Activated naive CD8-positive, alpha-beta T cell treated with anti-CD3 and anti-CD28 coated beads for 36 hours (primary cell): ENCODE measurements around the gene RITA1. TPM values are rescaled to one million over a fixed set of nuclear protein-coding genes. Genes with fewer than 3 reads are reported as not detected.

Source experiments
- DNase-seq: peaks from one replicate; pipeline ENCODE4 v3.0.0; 2021
- H3K27ac Mint-ChIP-seq: one replicate; pipeline ENCODE4 v1.8.0; 2022; ENCODE audit warnings: mild to moderate bottlenecking, moderate library complexity, mixed read lengths
- H3K27me3 Mint-ChIP-seq: one replicate; pipeline ENCODE4 v1.8.0; 2022; ENCODE audit warnings: mild to moderate bottlenecking, mixed read lengths
- H3K36me3 Mint-ChIP-seq: one replicate; pipeline ENCODE4 v1.8.0; 2021; ENCODE audit warnings: mild to moderate bottlenecking, mixed read lengths
- H3K4me1 Mint-ChIP-seq: one replicate; pipeline ENCODE4 v1.8.0; 2021; ENCODE audit warnings: mixed read lengths
- H3K4me3 Mint-ChIP-seq: one replicate; pipeline ENCODE4 v1.8.0; 2022; ENCODE audit warnings: mild to moderate bottlenecking, moderate library complexity, mixed read lengths
- H3K9me3 Mint-ChIP-seq: one replicate; pipeline ENCODE4 v1.8.0; 2022; ENCODE audit warnings: mixed read lengths
- total RNA-seq, 2 experiments: library from RNA; stranded (reverse); gene quantifications; one replicate each; pipeline ENCODE4 v1.2.3, GENCODE V29; 2021

RITA1 gene
- total RNA-seq, 2 experiments from 2014 or later: 28.9 to 31.1 TPM

DNA sequence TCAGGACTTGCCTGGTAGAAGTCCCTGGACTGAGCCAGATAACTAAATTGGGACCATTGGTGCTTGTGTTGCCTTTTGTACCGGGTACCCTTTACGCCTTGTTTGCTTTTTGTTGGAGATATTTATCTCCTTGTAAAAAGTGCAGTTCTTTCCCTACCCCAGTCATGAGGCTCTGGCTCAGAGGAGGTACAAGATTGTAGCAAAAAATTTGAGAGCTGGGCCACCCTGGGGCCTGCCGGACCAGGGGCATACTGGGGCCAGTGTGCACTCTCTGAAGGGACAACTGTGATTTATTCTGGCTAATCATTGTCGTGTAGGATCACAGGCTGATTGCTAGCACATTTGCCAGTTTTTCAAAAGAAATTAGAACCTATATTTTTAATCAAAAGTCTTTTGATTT, 49.0 kb downstream of the RITA1 start:
- no peak overlapping the region for H3K27ac Mint-ChIP-seq
- no peaks in the 10 kb centered on the region for H3K27me3 Mint-ChIP-seq
- DNase-seq: no peak
- peaks cover 46% of the 10 kb centered on the region for H3K36me3 Mint-ChIP-seq
- H3K4me3 Mint-ChIP-seq: no peak overlapping the region
- peaks cover 37% of the 10 kb centered on the region for H3K4me1 Mint-ChIP-seq
- H3K9me3 Mint-ChIP-seq: no peaks in the 10 kb centered on the region

DNA sequence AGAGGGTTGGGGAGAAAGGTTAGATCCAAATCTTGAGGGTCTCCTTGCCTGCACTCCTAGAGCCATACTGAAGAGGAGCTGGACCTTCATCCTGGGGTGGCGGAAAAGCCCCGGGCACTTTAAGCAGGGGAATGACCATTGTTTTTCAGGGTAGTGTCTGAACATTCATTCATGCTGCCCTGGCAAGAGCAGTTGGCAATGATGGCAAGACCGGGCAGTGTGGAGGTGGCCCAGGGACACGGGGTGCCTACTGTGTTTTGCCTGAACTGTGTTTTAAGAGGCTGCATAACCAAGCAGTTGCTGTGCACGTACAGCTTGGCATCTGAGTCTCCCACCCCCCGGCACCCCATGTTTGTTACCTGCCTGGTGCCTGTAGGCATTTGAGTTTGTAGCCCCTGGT, 50.5 kb downstream of the RITA1 start:
- no peak for DNase-seq
- Mint-ChIP-seq H3K4me3 (no peak overlapping the region), H3K27ac (no peak overlapping the region), H3K36me3 (peaks cover 43% of the 10 kb centered on the region), H3K4me1 (peaks cover 33% of the 10 kb centered on the region), H3K27me3 (no peaks in the 10 kb centered on the region), H3K9me3 (no peaks in the 10 kb centered on the region)

DNA sequence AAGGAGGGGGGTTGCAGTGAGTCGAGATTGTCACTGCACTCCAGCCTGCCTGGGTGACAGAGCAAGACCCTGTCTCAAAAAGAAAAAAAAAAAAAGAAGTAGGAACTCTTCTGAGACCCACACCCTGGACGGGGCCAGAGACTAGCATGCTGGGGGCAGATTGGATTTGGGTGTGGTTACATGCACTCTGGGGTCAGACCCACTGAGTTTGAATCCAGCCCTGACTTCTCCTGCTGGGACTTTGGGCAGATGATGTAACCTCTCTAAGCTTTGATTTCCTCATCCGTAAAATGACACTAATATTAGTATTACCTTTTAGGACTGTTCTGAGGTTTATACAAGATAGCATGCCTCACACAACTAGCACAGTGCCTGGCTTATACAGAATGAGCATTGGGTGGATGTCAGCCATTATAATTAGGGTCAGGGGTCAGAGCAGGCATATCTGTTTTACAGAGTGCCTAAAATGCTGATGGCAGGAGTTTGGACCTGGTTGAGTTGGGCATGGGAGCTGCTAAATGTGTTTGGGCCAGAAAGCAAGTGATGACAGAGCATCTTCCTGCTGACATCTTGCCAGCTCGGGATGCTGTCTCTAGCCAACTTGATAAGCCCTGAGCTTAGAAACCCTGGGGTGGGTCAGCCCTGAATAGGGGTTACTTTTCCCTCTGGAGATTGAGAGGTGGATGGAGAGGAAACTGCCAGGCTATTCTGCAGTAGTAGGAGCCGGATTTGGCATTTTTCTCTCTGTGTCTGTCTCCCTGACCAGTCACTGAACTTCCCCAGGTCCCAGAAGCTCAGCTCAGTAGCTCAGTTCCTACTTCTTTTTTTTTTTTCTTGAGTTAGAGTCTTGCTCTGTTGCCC, 51.2 kb downstream of the RITA1 start:
- H3K27ac Mint-ChIP-seq: no peak overlapping the region
- H3K4me3 Mint-ChIP-seq: no peak overlapping the region
- H3K9me3 Mint-ChIP-seq: no peaks in the 10 kb centered on the region

DNA sequence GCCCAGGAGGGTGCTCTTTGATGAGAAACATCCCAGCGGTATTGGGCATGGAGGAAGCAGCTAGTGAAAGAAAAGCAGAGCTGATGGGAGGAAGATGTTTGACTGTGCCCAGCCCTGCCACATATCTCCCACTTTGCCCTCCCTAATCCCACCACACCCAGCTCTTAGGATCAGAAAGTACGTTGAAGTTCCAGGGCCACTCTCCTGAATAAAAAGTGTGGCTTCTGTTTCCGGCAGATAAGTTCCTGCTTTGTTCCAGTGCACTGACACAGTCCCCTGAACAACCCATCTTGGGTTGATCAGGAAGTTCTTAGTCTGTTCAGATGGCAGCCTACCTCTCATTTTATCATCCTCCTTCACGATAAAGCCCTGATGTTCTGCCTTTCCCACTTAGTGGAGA, 52.2 kb downstream of the RITA1 start:
- no peak for DNase-seq
- Mint-ChIP-seq H3K9me3 (no peaks in the 10 kb centered on the region), H3K27me3 (no peaks in the 10 kb centered on the region), H3K4me1 (peaks cover 27% of the 10 kb centered on the region), H3K36me3 (peaks cover 30% of the 10 kb centered on the region), H3K4me3 (no peak overlapping the region), H3K27ac (no peak overlapping the region)

More for the DNA sequence above, 51.2 kb downstream of the RITA1 start:
- H3K27me3 Mint-ChIP-seq: no peaks in the 10 kb centered on the region
- no peak for DNase-seq
- peaks cover 31% of the 10 kb centered on the region for H3K4me1 Mint-ChIP-seq
- H3K36me3 Mint-ChIP-seq: peaks cover 37% of the 10 kb centered on the region

DNA sequence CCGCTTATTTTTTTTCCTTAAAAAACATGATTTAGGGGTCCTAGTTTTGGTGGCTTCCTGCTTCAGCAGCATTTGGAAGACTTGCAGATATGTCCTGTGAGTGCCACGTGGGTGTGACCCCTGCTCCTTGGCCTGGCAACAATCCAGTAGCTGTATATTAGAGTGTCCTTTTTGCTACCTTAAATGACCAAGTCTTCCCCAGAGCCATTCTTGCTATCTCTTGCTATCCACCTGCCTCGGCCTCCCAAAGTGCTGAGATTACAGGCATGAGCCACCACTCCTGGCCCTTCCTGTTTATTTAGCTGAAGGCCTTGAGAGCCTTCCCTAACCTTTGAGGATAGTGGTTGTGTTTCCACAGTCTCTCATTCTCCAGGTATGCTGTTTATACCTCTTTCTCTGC, 52.8 kb downstream of the RITA1 start:
- peaks cover 26% of the 10 kb centered on the region for H3K36me3 Mint-ChIP-seq
- no peaks in the 10 kb centered on the region for H3K27me3 Mint-ChIP-seq
- no peak for DNase-seq
- H3K4me1 Mint-ChIP-seq: peaks cover 21% of the 10 kb centered on the region
- H3K4me3 Mint-ChIP-seq: no peak overlapping the region
- H3K27ac Mint-ChIP-seq: no peak overlapping the region
- no peaks in the 10 kb centered on the region for H3K9me3 Mint-ChIP-seq

DNA sequence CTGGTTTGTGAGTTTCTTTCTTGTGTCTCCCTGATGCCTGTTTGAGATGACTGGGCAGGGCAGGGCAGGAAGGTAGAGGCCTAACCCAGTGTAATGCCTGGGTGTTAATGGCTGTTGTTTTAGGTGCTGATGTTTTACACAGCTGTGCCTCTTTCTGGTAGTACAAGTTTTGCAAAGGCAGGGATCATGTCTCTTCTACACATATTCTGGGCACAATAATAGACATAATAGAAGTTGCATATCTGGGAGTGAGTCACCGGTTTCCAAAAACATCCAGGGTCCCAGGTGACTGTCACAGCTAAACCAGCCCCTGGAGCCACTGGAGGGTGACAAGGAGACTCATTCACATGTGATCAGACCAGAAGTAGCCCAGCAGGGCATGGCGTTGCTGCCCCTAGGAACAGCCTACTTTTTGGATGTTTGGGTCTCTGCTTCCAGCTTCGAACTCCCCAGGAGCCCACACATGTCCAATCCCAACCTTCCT, 53.8 kb downstream of the RITA1 start:
- Mint-ChIP-seq H3K27me3 (no peaks in the 10 kb centered on the region), H3K4me3 (no peak overlapping the region), H3K27ac (no peak overlapping the region), H3K9me3 (no peaks in the 10 kb centered on the region), H3K36me3 (peaks cover 19% of the 10 kb centered on the region), H3K4me1 (peaks cover 15% of the 10 kb centered on the region)
- DNase-seq: no peak

DNA sequence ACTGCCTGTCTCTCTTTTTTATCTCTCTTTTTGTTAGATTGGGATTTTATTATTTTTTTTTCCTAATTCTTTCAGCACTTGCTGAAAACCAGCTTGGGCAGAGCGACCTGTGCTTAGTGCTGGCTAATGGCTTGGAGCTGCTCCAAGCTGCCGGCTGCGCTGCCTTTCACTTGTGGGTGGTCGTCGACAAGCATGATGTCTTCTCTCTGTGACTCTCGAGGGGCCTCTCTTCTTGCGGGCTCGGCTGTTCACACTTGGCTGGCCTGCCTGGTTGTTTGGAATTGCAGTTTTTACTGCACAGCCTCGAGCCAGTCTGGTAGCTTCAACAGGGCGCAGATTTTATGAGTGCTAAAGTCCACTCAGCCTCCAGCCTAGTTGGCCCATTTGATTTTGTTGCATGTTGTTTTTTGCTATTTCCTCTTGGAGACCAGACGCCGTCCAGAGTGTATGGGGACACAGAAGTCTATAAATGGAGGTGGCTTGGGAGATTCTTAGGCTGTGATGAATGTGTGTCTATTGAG, 54.4 kb downstream of the RITA1 start:
- no peaks in the 10 kb centered on the region for H3K9me3 Mint-ChIP-seq
- H3K27ac Mint-ChIP-seq: no peak overlapping the region
- H3K27me3 Mint-ChIP-seq: no peaks in the 10 kb centered on the region
- peaks cover 14% of the 10 kb centered on the region for H3K4me1 Mint-ChIP-seq
- no peak for DNase-seq
- no peak overlapping the region for H3K4me3 Mint-ChIP-seq
- peaks cover 17% of the 10 kb centered on the region for H3K36me3 Mint-ChIP-seq

DNA sequence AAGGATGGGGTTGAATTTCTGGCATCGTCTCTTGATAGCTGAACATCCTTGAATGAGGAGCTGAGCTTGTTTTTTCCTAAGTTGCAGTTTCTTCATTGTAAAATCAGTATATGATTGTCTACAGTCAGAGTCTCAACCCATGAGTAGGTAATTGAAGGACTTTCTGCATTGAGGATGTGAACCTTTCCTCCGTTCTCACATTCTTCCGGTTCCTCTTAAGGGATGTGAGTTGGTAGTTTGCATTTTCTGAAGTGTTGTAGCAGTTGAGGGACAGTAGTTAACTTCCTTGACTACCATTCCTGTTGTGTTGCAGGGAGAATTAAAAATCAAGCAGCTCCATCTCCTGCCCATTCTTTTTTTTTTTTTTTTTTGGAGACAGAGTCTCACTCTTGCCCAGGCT, 54.9 kb downstream of the RITA1 start:
- no peak overlapping the region for H3K4me3 Mint-ChIP-seq
- H3K27ac Mint-ChIP-seq: no peak overlapping the region
- DNase-seq: no peak
- H3K36me3 Mint-ChIP-seq: peaks cover 13% of the 10 kb centered on the region
- H3K27me3 Mint-ChIP-seq: no peaks in the 10 kb centered on the region
- peaks cover 11% of the 10 kb centered on the region for H3K4me1 Mint-ChIP-seq
- H3K9me3 Mint-ChIP-seq: no peaks in the 10 kb centered on the region

DNA sequence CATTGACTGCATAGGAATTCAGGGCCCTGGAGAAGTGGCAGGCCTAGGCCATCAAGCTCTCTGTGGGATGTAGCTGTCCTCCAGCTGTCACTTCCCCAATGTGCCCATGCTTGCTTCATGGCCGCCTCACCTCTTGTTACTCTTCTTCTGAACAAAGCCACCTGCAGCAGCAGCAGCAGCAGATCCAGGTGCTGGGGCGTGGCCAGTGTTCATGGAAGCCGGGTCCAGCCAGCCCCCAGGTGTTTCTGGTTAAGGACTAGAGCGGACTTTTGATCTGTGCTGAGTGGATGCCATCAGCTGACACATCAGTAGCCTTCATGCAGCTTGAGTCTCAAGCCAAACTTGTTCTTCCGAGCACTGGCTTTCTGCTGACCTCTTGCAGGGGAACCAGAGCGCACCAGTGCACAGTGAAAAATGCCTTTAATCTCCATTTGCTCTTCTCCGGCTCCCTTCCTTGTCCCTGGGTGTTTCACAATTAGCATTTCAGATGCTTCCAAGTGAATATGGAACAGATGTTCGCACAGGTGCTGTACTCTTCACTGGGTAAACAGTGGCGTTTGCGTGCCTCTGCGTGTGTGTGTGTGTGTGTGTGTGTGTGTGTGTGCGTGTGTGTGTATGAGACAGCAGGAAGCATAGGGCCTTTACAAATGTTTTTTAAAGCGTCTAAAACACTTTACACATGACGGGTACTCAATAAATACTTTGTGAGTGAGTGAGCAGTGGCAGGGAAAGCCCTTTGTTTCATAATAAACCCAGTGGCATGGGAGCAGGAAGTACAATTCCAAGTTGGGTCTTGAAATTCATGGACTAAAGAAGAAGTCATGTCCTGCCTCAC, 55.9 kb downstream of the RITA1 start:
- H3K27ac Mint-ChIP-seq: no peak overlapping the region
- no peaks in the 10 kb centered on the region for H3K9me3 Mint-ChIP-seq
- no peak for DNase-seq
- H3K27me3 Mint-ChIP-seq: no peaks in the 10 kb centered on the region
- no peak overlapping the region for H3K4me3 Mint-ChIP-seq
- H3K36me3 Mint-ChIP-seq: peaks cover 10% of the 10 kb centered on the region
- H3K4me1 Mint-ChIP-seq: peaks cover 11% of the 10 kb centered on the region

Other genes starting within 250 kb of the RITA1 start
- gene OAS3, start 247.2 kb upstream of the RITA1 start, total RNA-seq: 10 to 100 TPM; 37.4 to 39.8 TPM
- 100 to 1,000 TPM; 122 TPM for gene OAS2, start 207.2 kb upstream of the RITA1 start, total RNA-seq
- gene DTX1, start 129.0 kb upstream of the RITA1 start, total RNA-seq: 1 to 10 TPM; 1.1 TPM
- 1 to 10 TPM; 1.3 to 1.9 TPM for gene RASAL1, start 50.0 kb upstream of the RITA1 start, total RNA-seq
- gene CFAP73, start 36.0 kb upstream of the RITA1 start, total RNA-seq: 1 to 10 TPM in 1 of 2 experiments, under 1 TPM in 1; 0.16 to 1.0 TPM
- gene DDX54, start 243 bp upstream of the RITA1 start, total RNA-seq: 100 to 1,000 TPM; 136 to 145 TPM
- 10 to 100 TPM; 20.5 to 25.0 TPM for gene TPCN1, start 35.7 kb downstream of the RITA1 start, total RNA-seq
- 10 to 100 TPM; 13.5 to 15.1 TPM for gene SLC8B1, start 149.4 kb downstream of the RITA1 start, total RNA-seq
- gene PLBD2, start 172.9 kb downstream of the RITA1 start, total RNA-seq: 10 to 100 TPM; 14.8 to 15.5 TPM
- not detected for gene SDS, start 218.2 kb downstream of the RITA1 start, total RNA-seq
- gene SDSL, start 236.7 kb downstream of the RITA1 start, total RNA-seq: under 1 TPM; 0.25 to 0.36 TPM